GM12878 (cell line): ENCODE data around the gene GIGYF2. TPM values are rescaled to one million over a fixed set of nuclear protein-coding genes. Genes with fewer than 3 reads are reported as not detected.

Experiments used
- ATAC-seq: fragments of 200-7000 bp; cut with Tn5 transposase; 3 replicates; pipeline ENCODE4 v1.9.1; 2020; ENCODE audit warnings: mild to moderate bottlenecking, moderate library complexity
- BruUV-seq: library from RNA; stranded (reverse); fragments of 400-500 nt; replicated peaks from 2 replicates; lab custom pipeline; 2021; lab: Mats Ljungman, UMichigan
- CTCF ChIA-PET: fragments of 300-600 bp; sonication (Branson Sonifier 250); formaldehyde crosslinking; extraction: SDS; loops from one replicate; lab custom pipeline; 2021; ENCODE audit warnings: inconsistent platforms; lab: Yijun Ruan, JAX
- POLR2A ChIA-PET: fragments of 350-600 bp; formaldehyde crosslinking; extraction: SDS; loops from one replicate; lab custom pipeline; 2021; ENCODE audit warnings: inconsistent platforms; lab: Charles Lee
- RAD21 ChIA-PET: fragments of 300-600 bp; sonication (Branson Sonifier 250); formaldehyde crosslinking; loops from one replicate; lab custom pipeline; 2023; ENCODE audit warnings: antibody characterized with exemption; ENCODE audit not compliant: unreplicated experiment; lab: Charles Lee
- SMC1A ChIA-PET: fragments of 300-600 bp; sonication (Branson Sonifier 250); formaldehyde crosslinking; loops from one replicate; lab custom pipeline; 2023; ENCODE audit not compliant: unreplicated experiment, uncharacterized antibody; lab: Charles Lee
- DNase-seq: peaks from one replicate; pipeline ENCODE4 v3.0.0-alpha.2; 2011; ENCODE audit warnings: low read depth, low spot score
- FAIRE-seq: peaks from 3 replicates; lab custom pipeline; 2011; peaks lifted over from hg19 to GRCh38; lab: Jason Lieb, UNC
- H2AFZ ChIP-seq: 2 replicates; pipeline ENCODE4 v1.6.0; 2011; ENCODE audit warnings: low read depth, low read length, control low read depth; ENCODE audit not compliant: control insufficient read depth
- H3K27ac ChIP-seq: 2 replicates; pipeline ENCODE4 v1.5.1; 2011; ENCODE audit warnings: control low read depth; ENCODE audit not compliant: control insufficient read depth, insufficient read depth
- H3K27me3 ChIP-seq, 2 experiments: replicated peaks in 1 of 2; 2 replicates each; pipeline versions ENCODE4 v1.6.0 to v1.6.1; 2011; ENCODE audit warnings: low read length in 1 of 2; ENCODE audit not compliant: control insufficient read depth in 2 of 2, insufficient read depth in 2 of 2
- H3K36me3 ChIP-seq, 2 experiments: 2 replicates each; pipeline ENCODE4 v1.5.1; 2011; ENCODE audit warnings: low read length in 1 of 2; ENCODE audit not compliant: control insufficient read depth in 2 of 2, insufficient read depth in 2 of 2
- H3K4me1 ChIP-seq: 2 replicates; pipeline ENCODE4 v1.6.1; 2011; ENCODE audit warnings: mild to moderate bottlenecking, low read length, moderate library complexity, mixed read lengths; ENCODE audit not compliant: control insufficient read depth, insufficient read depth
- H3K4me2 ChIP-seq: 2 replicates; pipeline ENCODE4 v1.6.0; 2011; ENCODE audit warnings: control low read depth; ENCODE audit not compliant: control insufficient read depth, insufficient read depth
- H3K4me3 ChIP-seq: fragments of 200-600 bp; sonication (generic); 2 replicates; pipeline ENCODE4 v1.5.1; 2016
- H3K79me2 ChIP-seq: 2 replicates; pipeline ENCODE4 v1.6.0; 2011; ENCODE audit warnings: low read length; ENCODE audit not compliant: control insufficient read depth, insufficient read depth
- H3K9ac ChIP-seq: 2 replicates; pipeline ENCODE4 v1.8.0; 2011; ENCODE audit warnings: low read length, control low read depth, mixed read lengths; ENCODE audit not compliant: control insufficient read depth, insufficient read depth
- H3K9me3 ChIP-seq: replicated peaks from 3 replicates; pipeline ENCODE4 v1.5.1; 2011; ENCODE audit warnings: mild to moderate bottlenecking, low read length; ENCODE audit not compliant: control insufficient read depth, insufficient read depth
- H4K20me1 ChIP-seq: 2 replicates; pipeline ENCODE4 v1.6.0; 2011; ENCODE audit not compliant: control insufficient read depth, insufficient read depth
- ASH2L ChIP-seq: fragments of 300-600, 200-600 bp; sonication (generic); IDR thresholded peaks from 2 replicates; pipeline ENCODE4 v1.6.1; 2017; ENCODE audit warnings: low read depth, mild to moderate bottlenecking, borderline replicate concordance
- DPF2 ChIP-seq: fragments of 450-650 bp; IDR thresholded peaks from 2 replicates; pipeline ENCODE4 v1.6.1; 2017; ENCODE audit warnings: mild to moderate bottlenecking
- FOS ChIP-seq: IDR thresholded peaks from 3 replicates; pipeline ENCODE4 v1.6.1; 2011; ENCODE audit warnings: borderline replicate concordance; ENCODE audit not compliant: insufficient read length; ENCODE audit errors: extremely low read depth
- HCFC1 ChIP-seq: fragments of 150-350 bp; IDR thresholded peaks from 2 replicates; pipeline ENCODE4 v1.6.1; 2014; ENCODE audit warnings: low read length
- HDAC2 ChIP-seq: fragments of 200-600 bp; sonication (generic); IDR thresholded peaks from 2 replicates; pipeline ENCODE4 v1.6.1; 2017
- HDGF ChIP-seq: fragments of 450-650 bp; IDR thresholded peaks from 2 replicates; pipeline ENCODE4 v1.6.1; 2016; ENCODE audit warnings: antibody characterized with exemption
- IRF3 ChIP-seq: fragments of 450-650 bp; IDR thresholded peaks from 2 replicates; pipeline ENCODE4 v1.6.1; 2014; ENCODE audit warnings: mild to moderate bottlenecking
- JUND ChIP-seq: IDR thresholded peaks from 2 replicates; pipeline ENCODE4 v1.6.1; 2012; ENCODE audit warnings: low read depth, mild to moderate bottlenecking, low read length, improper control_type of control experiment, moderate library complexity
- KDM1A ChIP-seq: fragments of 200-600 bp; sonication (generic); IDR thresholded peaks from 2 replicates; pipeline ENCODE4 v1.6.1; 2016; ENCODE audit warnings: borderline replicate concordance
- MTA3 ChIP-seq: IDR thresholded peaks from 2 replicates; pipeline ENCODE4 v1.6.1; 2012; ENCODE audit warnings: low read length, inconsistent platforms, borderline replicate concordance
- PAX5 ChIP-seq: IDR thresholded peaks from 2 replicates; pipeline ENCODE4 v1.6.1; 2011; ENCODE audit warnings: low read depth, low read length, borderline replicate concordance
- POLR2AphosphoS5 ChIP-seq: IDR thresholded peaks from 2 replicates; pipeline ENCODE4 v1.6.1; 2011; ENCODE audit warnings: mild to moderate bottlenecking, low read length, inconsistent platforms
- RELB ChIP-seq: fragments of 450-650 bp; IDR thresholded peaks from 2 replicates; pipeline ENCODE4 v1.6.1; 2017; ENCODE audit warnings: low read depth, mild to moderate bottlenecking, moderate library complexity
- SMAD1 ChIP-seq: fragments of 450-650 bp; IDR thresholded peaks from 2 replicates; pipeline ENCODE4 v1.6.1; 2018; ENCODE audit warnings: mild to moderate bottlenecking, low read depth; ENCODE audit not compliant: partially characterized antibody
- SMARCA5 ChIP-seq: fragments of 450-650 bp; IDR thresholded peaks from 2 replicates; pipeline ENCODE4 v1.6.1; 2017; ENCODE audit warnings: mild to moderate bottlenecking
- SMC3 ChIP-seq: IDR thresholded peaks from 2 replicates; pipeline ENCODE4 v1.6.1; 2011; ENCODE audit warnings: low read length, improper control_type of control experiment, borderline replicate concordance
- STAT1 ChIP-seq: fragments of 450-650 bp; conservative IDR thresholded peaks from 2 replicates; pipeline ENCODE4 v1.6.1; 2014; ENCODE audit warnings: antibody characterized with exemption, mild to moderate bottlenecking
- STAT3 ChIP-seq: IDR thresholded peaks from 2 replicates; pipeline ENCODE4 v1.6.1; 2011; ENCODE audit warnings: low read depth, low read length, improper control_type of control experiment
- TBL1XR1 ChIP-seq: IDR thresholded peaks from 2 replicates; pipeline ENCODE4 v1.6.1; 2012; ENCODE audit warnings: low read depth, low read length, improper control_type of control experiment
- YBX1 ChIP-seq: fragments of 450-650 bp; IDR thresholded peaks from 2 replicates; pipeline ENCODE4 v1.6.1; 2016; ENCODE audit warnings: antibody characterized with exemption
- YY1 ChIP-seq: IDR thresholded peaks from 2 replicates; pipeline ENCODE4 v1.6.1; 2011; ENCODE audit warnings: low read depth, mild to moderate bottlenecking, low read length
- WGBS: methylation state at CpG from one replicate; pipeline ENCODE4 v1.1.6; 2016; ENCODE audit warnings: low lambda C conversion rate; ENCODE audit not compliant: insufficient replicate concordance, insufficient coverage; ENCODE audit errors: missing lambda C conversion rate; 5-methylcytosine and 5-hydroxymethylcytosine counted together
- in situ Hi-C: fragments of 300-500 bp; cut with MboI; formaldehyde crosslinking; loops from 9 replicates; pipeline ENCODE4 v1.14.3; 2018; ENCODE audit warnings: mixed read lengths
- intact Hi-C: fragments of 100-400 bp; cut with micrococcal nuclease; formaldehyde crosslinking; loops from one replicate; pipeline ENCODE4 v1.14.2; 2022; ENCODE audit not compliant: unreplicated experiment
- polyA plus RNA-seq, 11 experiments: library from polyadenylated mRNA; depleted of rRNA in 4 of 11; unstranded in 6 of 11; stranded (reverse) in 5 of 11; fragments of >200 nt; fragmentation: Nextera tagmentation in 4 of 11; fragmentation: Illumina TruSeq in 1 of 11; extraction: Ambion mirVana in 4 of 11; extraction: Trizol in 1 of 11; gene quantifications; 1 replicate in 1 of 11; 2 replicates in 10 of 11; pipeline versions ENCODE4 v1.2.1 to v1.2.3, GENCODE V29; 2011 to 2016; ENCODE audit warnings: inconsistent platforms in 2 of 11, missing spikeins in 2 of 11, low read depth in 1 of 11
- total RNA-seq, 4 experiments: library from RNA; depleted of rRNA in 3 of 4; stranded (reverse); fragments of >200 nt in 3 of 4; fragmentation: Illumina TruSeq in 1 of 4; extraction: Trizol in 1 of 4; gene quantifications; 2 replicates each; pipeline versions ENCODE4 v1.2.1 to v1.2.3, GENCODE V29; 2013 to 2021
- TF ChIP-seq, protein P1 (sequence below): fragments of 450-650 bp; IDR thresholded peaks from 2 replicates; pipeline ENCODE4 v1.6.1; 2016; ENCODE audit warnings: mild to moderate bottlenecking, moderate library complexity, borderline replicate concordance

The GIGYF2 gene
- total and polyA plus RNA-seq, 10 of the 15 experiments (the other 5 are each of a cell fraction or from before 2014, with no cell fraction given) = 12.2 to 47.2 (median 39.0) TPM

GRCh38 chr2:232815569-232815968, 118.4 kb downstream of the GIGYF2 start (continued):
- TF ChIP-seq FOS (no peak), MTA3 (no peak), YY1 (no peak), RELB (no peak), STAT1 (no peak), KDM1A (no peak), DPF2 (no peak), HCFC1 (no peak), YBX1 (no peak), ASH2L (no peak), TBL1XR1 (no peak), HDAC2 (no peak), HDGF (no peak)

DNA sequence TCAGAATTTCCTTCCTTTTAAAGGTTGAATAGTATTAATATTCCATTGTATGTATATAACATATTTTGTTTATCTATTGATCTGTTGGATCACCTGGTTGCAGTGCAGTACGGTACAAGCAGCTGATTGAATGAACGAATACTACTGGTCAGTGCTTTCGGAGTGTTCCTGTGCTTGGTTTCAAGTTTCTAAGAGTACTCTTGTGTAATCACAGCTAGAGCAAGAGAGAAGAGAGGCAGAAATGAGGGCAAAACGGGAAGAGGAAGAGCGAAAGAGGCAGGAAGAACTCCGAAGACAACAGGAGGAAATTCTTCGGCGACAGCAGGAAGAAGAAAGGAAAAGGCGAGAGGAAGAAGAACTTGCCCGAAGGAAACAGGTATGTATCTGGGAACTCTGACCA, 119.5 kb downstream of the GIGYF2 start:
- Histone ChIP-seq H4K20me1 (no peaks in the 10 kb centered on the region), H3K9ac (no peak overlapping the region), H3K27ac (no peak overlapping the region), H3K4me1 (no peaks in the 10 kb centered on the region), H3K36me3 (peaks cover 3 to 27% of the 10 kb centered on the region in 2 experiments), H3K9me3 (no peaks in the 10 kb centered on the region), H3K4me3 (no peak overlapping the region), H3K27me3 (no peaks in the 10 kb centered on the region), H2AFZ (no peak overlapping the region), H3K79me2 (no peaks in the 10 kb centered on the region), H3K4me2 (no peak overlapping the region)
- ATAC-seq (no peak), DNase-seq (no peak), FAIRE-seq (no peak)
- POLR2A ChIA-PET = interaction anchor here (0.6 kb wide), 2 partner anchors 14 to 86 kb away, joined by 4 to 9 read pairs; no protein-coding TSS in a partner anchor
- 88% methylated on average over 10 of the region's 10 CpGs for WGBS
- in situ Hi-C loops = no loop called here
- intact Hi-C loops = no loop called here
- RAD21 ChIA-PET = no interaction called here
- CTCF ChIA-PET = interaction anchor here (0.5 kb wide), 1 partner anchor 47 kb away, joined by 3 read pairs; no protein-coding TSS in a partner anchor
- SMC1A ChIA-PET = interaction anchor here (0.6 to 1.1 kb wide), 3 partner anchors 21 to 110 kb away, joined by 3 read pairs; no protein-coding TSS in a partner anchor
- BruUV-seq = no TSS peak
- TF ChIP-seq SMAD1 (no peak), PAX5 (no peak), SMARCA5 (no peak), SMC3 (no peak), STAT3 (no peak), IRF3 (no peak), POLR2AphosphoS5 (no peak), JUND (no peak)
- TF ChIP-seq, protein P1, sequence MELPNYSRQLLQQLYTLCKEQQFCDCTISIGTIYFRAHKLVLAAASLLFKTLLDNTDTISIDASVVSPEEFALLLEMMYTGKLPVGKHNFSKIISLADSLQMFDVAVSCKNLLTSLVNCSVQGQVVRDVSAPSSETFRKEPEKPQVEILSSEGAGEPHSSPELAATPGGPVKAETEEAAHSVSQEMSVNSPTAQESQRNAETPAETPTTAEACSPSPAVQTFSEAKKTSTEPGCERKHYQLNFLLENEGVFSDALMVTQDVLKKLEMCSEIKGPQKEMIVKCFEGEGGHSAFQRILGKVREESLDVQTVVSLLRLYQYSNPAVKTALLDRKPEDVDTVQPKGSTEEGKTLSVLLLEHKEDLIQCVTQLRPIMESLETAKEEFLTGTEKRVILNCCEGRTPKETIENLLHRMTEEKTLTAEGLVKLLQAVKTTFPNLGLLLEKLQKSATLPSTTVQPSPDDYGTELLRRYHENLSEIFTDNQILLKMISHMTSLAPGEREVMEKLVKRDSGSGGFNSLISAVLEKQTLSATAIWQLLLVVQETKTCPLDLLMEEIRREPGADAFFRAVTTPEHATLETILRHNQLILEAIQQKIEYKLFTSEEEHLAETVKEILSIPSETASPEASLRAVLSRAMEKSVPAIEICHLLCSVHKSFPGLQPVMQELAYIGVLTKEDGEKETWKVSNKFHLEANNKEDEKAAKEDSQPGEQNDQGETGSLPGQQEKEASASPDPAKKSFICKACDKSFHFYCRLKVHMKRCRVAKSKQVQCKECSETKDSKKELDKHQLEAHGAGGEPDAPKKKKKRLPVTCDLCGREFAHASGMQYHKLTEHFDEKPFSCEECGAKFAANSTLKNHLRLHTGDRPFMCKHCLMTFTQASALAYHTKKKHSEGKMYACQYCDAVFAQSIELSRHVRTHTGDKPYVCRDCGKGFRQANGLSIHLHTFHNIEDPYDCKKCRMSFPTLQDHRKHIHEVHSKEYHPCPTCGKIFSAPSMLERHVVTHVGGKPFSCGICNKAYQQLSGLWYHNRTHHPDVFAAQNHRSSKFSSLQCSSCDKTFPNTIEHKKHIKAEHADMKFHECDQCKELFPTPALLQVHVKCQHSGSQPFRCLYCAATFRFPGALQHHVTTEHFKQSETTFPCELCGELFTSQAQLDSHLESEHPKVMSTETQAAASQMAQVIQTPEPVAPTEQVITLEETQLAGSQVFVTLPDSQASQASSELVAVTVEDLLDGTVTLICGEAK = no peak
